Lung (tissue), 12 donors: Measurements from ENCODE around the gene PARP14. TPM values are rescaled to one million over a fixed set of nuclear protein-coding genes. Genes with fewer than 3 reads are reported as not detected.

Source experiments
- ATAC-seq: fragments of 200-7000 bp; cut with Tn5 transposase; one replicate; pipeline ENCODE4 v1.9.1; 2020; ENCODE audit warnings: moderate number of reproducible peaks; ENCODE audit not compliant: insufficient read depth, low FRiP score
- DNase-seq, 3 donors: peaks; one replicate each; pipeline ENCODE4 v3.0.0-alpha.2; 2013 to 2017
- H3K27ac ChIP-seq, 2 donors: one replicate each; pipeline ENCODE4 v1.5.1; 2013; ENCODE audit warnings: mild to moderate bottlenecking in 2 of 2, moderate library complexity in 2 of 2, control low read depth in 1 of 2, inconsistent platforms in 1 of 2, low read depth in 1 of 2, low read length in 1 of 2
- H3K27me3 ChIP-seq, 3 donors: one replicate each; pipeline ENCODE4 v1.5.1; 2013; ENCODE audit warnings: low read length in 2 of 3; ENCODE audit not compliant: control insufficient read depth in 3 of 3, insufficient read depth in 3 of 3
- H3K36me3 ChIP-seq, 4 donors: one replicate each; pipeline ENCODE4 v1.5.1; 2013; ENCODE audit warnings: low read length in 4 of 4, mild to moderate bottlenecking in 1 of 4, moderate library complexity in 1 of 4; ENCODE audit not compliant: control insufficient read depth in 4 of 4, insufficient read depth in 4 of 4
- H3K4me1 ChIP-seq, 5 donors: one replicate each; pipeline ENCODE4 v1.5.1; 2013; ENCODE audit warnings: low read length in 5 of 5, mild to moderate bottlenecking in 2 of 5, moderate library complexity in 1 of 5; ENCODE audit not compliant: control insufficient read depth in 5 of 5, insufficient read depth in 5 of 5
- H3K4me3 ChIP-seq: one replicate; pipeline ENCODE4 v1.5.1; 2013; ENCODE audit warnings: mild to moderate bottlenecking, control low read depth, moderate library complexity
- H3K9ac ChIP-seq, 2 donors: one replicate each; pipeline ENCODE4 v1.5.1; 2013; ENCODE audit warnings: low read length in 2 of 2, control low read depth in 1 of 2; ENCODE audit not compliant: insufficient read depth in 1 of 2
- H3K9me3 ChIP-seq, 4 donors: one replicate each; pipeline ENCODE4 v1.5.1; 2013; ENCODE audit warnings: low read length in 3 of 4, mild to moderate bottlenecking in 1 of 4, moderate library complexity in 1 of 4; ENCODE audit not compliant: control insufficient read depth in 4 of 4, insufficient read depth in 3 of 4
- WGBS, 2 donors: extraction: QIAGEN DNeasy Blood & Tissue Kit; methylation state at CpG; one replicate each; pipeline ENCODE4 v1.1.7; 2013; 5-methylcytosine and 5-hydroxymethylcytosine counted together
- polyA plus RNA-seq, 2 donors: library from polyadenylated mRNA; stranded (reverse); fragments of 200-250 nt; gene quantifications; one replicate each; pipeline ENCODE4 v1.2.1, GENCODE V29; 2013
- total RNA-seq, 2 donors: library from RNA; depleted of rRNA in 1 of 2; stranded (reverse); fragments of >200 nt in 1 of 2; gene quantifications; one replicate each; pipeline ENCODE4 v1.2.1, GENCODE V29; 2014 to 2021
- TF ChIP-seq, protein P1 (sequence below): IDR thresholded peaks from 2 replicates; pipeline ENCODE4 v1.5.1; 2012; ENCODE audit warnings: mild to moderate bottlenecking; ENCODE audit errors: control extremely low read depth, extremely low read depth
- donor health status: control.
- donor health status: control.
- donor health status: Bipolar disorder and iron deficiency.
- donor health status: healthy.
- donor health status: DM: yes; HTN: yes; CAD: no.

The PARP14 gene
- total and polyA plus RNA-seq, 4 donors, result 25.6 to 118 (median 54.1) TPM

DNA sequence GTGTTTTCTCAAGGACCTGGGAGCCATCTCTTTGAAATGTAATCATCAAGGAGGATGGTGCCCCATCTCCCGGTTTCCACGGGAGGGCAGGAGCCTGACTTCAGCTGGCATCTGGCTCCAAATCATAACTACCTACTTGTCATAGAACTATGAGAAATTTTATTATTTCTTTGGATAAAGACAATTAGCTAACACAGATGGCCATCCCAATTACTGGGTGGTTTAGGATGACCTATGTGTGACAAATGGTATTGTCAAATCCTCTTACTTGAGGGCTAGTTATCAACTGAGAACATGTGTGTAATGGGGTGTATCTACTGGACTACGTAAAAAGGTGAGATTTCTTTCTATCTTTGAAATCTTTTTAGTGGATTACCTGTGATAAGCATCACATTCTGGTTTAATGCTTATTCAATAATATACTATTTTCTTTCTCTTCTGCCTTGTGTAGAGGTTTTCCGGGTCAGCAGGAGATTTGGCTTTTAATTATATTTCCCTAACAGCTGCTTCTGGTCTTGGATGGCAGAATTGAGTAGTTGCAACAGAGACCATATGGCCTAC, 15.3 kb upstream of the PARP14 start:
- no peaks in the 10 kb centered on the region for H3K36me3 ChIP-seq
- no peak for DNase-seq
- TF ChIP-seq, protein P1, sequence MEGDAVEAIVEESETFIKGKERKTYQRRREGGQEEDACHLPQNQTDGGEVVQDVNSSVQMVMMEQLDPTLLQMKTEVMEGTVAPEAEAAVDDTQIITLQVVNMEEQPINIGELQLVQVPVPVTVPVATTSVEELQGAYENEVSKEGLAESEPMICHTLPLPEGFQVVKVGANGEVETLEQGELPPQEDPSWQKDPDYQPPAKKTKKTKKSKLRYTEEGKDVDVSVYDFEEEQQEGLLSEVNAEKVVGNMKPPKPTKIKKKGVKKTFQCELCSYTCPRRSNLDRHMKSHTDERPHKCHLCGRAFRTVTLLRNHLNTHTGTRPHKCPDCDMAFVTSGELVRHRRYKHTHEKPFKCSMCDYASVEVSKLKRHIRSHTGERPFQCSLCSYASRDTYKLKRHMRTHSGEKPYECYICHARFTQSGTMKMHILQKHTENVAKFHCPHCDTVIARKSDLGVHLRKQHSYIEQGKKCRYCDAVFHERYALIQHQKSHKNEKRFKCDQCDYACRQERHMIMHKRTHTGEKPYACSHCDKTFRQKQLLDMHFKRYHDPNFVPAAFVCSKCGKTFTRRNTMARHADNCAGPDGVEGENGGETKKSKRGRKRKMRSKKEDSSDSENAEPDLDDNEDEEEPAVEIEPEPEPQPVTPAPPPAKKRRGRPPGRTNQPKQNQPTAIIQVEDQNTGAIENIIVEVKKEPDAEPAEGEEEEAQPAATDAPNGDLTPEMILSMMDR, result no peak
- 71 to 83% methylated on average over 4 of the region's 4 CpGs for WGBS, 2 donors
- no peak overlapping the region for H3K4me3 ChIP-seq
- no peak overlapping the region for H3K9ac ChIP-seq
- H3K27ac ChIP-seq, result no peak overlapping the region
- peaks cover 0 to 5% (median 0%) of the 10 kb centered on the region in 4 donors for H3K9me3 ChIP-seq
- no peak for ATAC-seq
- H3K4me1 ChIP-seq, result no peaks in the 10 kb centered on the region
- H3K27me3 ChIP-seq, result no peaks in the 10 kb centered on the region

DNA sequence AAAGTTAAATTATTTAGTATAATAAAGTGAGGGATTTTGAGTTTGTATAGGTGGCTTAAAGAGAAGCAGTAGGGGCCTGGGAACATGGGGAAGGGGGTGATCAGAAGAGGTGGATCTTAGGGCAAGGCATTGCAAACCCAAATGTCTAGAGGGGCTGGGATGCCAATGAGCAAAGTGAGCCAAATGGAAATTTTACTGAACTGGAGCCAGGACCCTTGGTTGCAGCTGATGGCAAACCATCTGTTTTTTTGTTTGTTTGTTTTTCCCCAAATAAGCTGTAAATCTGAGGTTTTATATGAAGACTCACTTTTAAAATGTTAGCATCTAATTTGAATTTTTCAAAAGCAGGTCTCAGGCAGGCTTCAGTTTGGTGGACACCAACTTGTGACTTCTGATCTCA, 14.8 kb upstream of the PARP14 start:
- H3K4me1 ChIP-seq, result no peaks in the 10 kb centered on the region

DNA sequence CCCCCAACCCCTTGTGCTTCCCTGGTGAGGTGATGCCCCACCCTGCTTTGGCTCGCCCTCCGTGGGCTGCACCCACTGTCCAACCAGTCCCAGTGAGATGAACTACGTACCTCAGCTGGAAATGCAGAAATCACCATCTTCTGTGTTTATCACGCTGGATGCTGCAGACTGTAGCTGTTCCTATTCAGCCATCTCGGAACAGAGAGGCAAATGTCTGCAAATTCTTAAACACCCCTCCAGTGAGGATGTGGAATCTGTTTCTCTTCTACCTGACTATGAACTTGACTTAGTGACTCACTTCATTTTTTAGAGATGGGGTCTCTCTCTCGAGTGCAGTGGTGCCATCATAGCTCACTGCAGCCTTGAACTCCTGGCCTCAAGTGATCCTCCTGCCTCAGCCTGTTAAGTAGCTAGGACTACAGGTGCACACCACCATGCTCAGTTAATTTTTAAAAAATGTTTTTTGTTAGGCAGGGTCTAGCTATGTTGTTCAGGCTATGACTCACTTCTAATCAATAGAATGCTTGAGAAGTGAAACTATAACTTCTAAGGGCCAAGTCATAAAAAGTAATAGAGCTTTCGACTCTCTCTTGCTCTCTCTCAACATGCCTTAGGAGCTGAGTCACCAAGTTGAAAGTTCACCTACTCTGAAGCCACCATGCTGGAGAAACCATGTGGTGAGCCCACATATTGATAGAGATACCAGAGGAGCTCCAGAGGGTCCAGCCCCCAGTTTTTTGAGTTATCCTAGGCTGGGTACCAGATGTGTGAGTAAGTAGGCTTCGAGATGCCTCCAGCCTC, 11.5 kb upstream of the PARP14 start:
- WGBS, 2 donors, result 88 to 95% methylated on average over 8 of the region's 8 CpGs
- H3K4me1 ChIP-seq, result no peaks in the 10 kb centered on the region
- DNase-seq (no peak), ATAC-seq (peak; percentile 41)
- H3K27ac ChIP-seq, result no peak overlapping the region
- no peaks in the 10 kb centered on the region for H3K9me3 ChIP-seq
- H3K9ac ChIP-seq, result no peak overlapping the region
- H3K27me3 ChIP-seq, result no peaks in the 10 kb centered on the region
- no peak overlapping the region for H3K4me3 ChIP-seq
- no peaks in the 10 kb centered on the region for H3K36me3 ChIP-seq
- TF ChIP-seq, protein P1, result no peak

More for the DNA sequence above, 14.8 kb upstream of the PARP14 start:
- H3K4me3 ChIP-seq, result no peak overlapping the region
- no peaks in the 10 kb centered on the region for H3K36me3 ChIP-seq
- TF ChIP-seq, protein P1, result no peak
- no peak overlapping the region for H3K27ac ChIP-seq
- peaks cover 0 to 3% (median 0%) of the 10 kb centered on the region in 4 donors for H3K9me3 ChIP-seq
- H3K27me3 ChIP-seq, result no peaks in the 10 kb centered on the region
- no peak overlapping the region for H3K9ac ChIP-seq
- ATAC-seq (no peak), DNase-seq (no peak)
